Osteocyte (in vitro differentiated cells): ENCODE measurements around the gene TBXT. TPM values are rescaled to one million over a fixed set of nuclear protein-coding genes. Genes with fewer than 3 reads are reported as not detected.
A peak's percentile ranks its signal among the peaks of the same experiment; 100 is the strongest.

Experiments
- DNase-seq: peaks from one replicate; pipeline ENCODE4 v3.0.0; 2021; ENCODE audit warnings: mixed read lengths; ENCODE audit not compliant: unreplicated experiment; ENCODE audit errors: extremely low spot score
- H3K27ac Mint-ChIP-seq: one replicate; pipeline ENCODE4 v1.8.0; 2021; ENCODE audit warnings: mild to moderate bottlenecking, mixed read lengths; ENCODE audit not compliant: unreplicated experiment
- H3K27me3 Mint-ChIP-seq: one replicate; pipeline ENCODE4 v1.8.0; 2021; ENCODE audit warnings: mixed read lengths; ENCODE audit not compliant: unreplicated experiment
- H3K36me3 Mint-ChIP-seq: one replicate; pipeline ENCODE4 v1.8.0; 2021; ENCODE audit warnings: mixed read lengths; ENCODE audit not compliant: unreplicated experiment
- H3K4me1 Mint-ChIP-seq: one replicate; pipeline ENCODE4 v1.8.0; 2021; ENCODE audit warnings: mixed read lengths; ENCODE audit not compliant: unreplicated experiment
- H3K4me3 Mint-ChIP-seq: one replicate; pipeline ENCODE4 v1.8.0; 2021; ENCODE audit warnings: mild to moderate bottlenecking, moderate library complexity, mixed read lengths; ENCODE audit not compliant: unreplicated experiment
- H3K9me3 Mint-ChIP-seq: one replicate; pipeline ENCODE4 v1.8.0; 2021; ENCODE audit warnings: mixed read lengths; ENCODE audit not compliant: unreplicated experiment
- CTCF ChIP-seq: fragments of 200-600 bp; sonication (generic); IDR thresholded peaks from 2 replicates; pipeline ENCODE4 v1.5.0; 2021; ENCODE audit warnings: antibody characterized with exemption, mild to moderate bottlenecking, moderate library complexity
- total RNA-seq: library from RNA; stranded (reverse); gene quantifications from 2 replicates; pipeline ENCODE4 v1.2.1, GENCODE V29; 2021

TBXT gene
- total RNA-seq, 1 donor from 2014 or later: not detected

DNA sequence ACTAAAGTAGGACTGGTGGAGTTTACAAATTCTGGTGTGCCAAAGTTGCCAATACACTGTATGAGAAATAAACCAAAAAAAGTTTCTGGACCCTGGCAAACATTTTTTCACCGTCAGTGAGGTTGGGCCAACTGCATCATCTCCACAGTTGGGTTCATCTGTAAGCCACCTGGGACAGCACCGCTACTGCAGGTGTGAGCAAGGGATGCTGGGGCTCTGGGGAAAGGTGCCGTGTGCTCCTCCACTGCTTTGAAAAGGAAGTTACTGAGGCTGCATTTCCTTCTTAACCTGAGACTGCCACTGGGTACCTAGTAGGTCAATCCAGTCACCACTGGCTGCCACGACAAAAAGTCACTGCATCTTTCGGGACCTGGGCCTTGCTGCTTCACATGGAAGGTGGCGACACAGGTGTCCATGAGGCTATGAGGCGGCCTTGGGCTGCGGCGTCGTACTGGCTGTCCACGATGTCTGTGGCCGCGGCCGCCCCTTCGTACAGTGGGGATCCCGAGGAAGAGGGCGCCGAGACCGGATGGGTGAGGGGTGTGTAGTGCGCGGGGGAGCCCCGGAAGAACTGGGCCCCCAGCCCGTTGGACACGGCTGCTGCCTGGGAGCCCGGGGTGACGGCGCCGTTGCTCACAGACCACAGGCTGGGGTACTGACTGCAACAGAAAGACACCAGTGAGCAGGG lies 9.6 kb downstream of the TBXT start:
- DNase-seq: no peak
- Mint-ChIP-seq H3K4me1 (no peaks in the 10 kb centered on the region), H3K36me3 (no peaks in the 10 kb centered on the region), H3K4me3 (no peak overlapping the region), H3K27ac (no peak overlapping the region), H3K9me3 (no peaks in the 10 kb centered on the region), H3K27me3 (peaks cover 18% of the 10 kb centered on the region)
- no peak for TF ChIP-seq CTCF

DNA sequence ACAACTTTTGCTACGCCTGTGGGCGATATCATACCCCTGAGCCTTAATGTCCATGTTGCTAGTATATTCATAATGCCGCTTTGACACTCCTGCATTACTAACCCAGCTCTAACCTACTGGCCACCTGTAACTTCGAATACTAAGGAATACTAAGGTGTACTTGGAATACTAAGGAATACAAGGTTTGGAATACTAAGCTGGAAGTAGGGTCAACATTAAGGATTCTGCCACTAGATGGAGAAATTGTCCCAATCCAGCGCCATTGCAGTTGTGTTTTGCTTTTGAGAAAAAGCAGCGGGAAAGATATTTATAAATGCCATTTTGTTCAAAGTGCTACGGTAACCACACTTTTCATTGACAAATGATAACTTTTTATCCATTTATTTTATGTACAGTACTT lies 10.7 kb downstream of the TBXT start:
- no peaks in the 10 kb centered on the region for H3K4me1 Mint-ChIP-seq
- H3K9me3 Mint-ChIP-seq: no peaks in the 10 kb centered on the region
- TF ChIP-seq CTCF: peak; percentile 51
- H3K36me3 Mint-ChIP-seq: no peaks in the 10 kb centered on the region
- no peak overlapping the region for H3K27ac Mint-ChIP-seq
- DNase-seq: no peak
- H3K27me3 Mint-ChIP-seq: peaks cover 15% of the 10 kb centered on the region
- H3K4me3 Mint-ChIP-seq: no peak overlapping the region

DNA sequence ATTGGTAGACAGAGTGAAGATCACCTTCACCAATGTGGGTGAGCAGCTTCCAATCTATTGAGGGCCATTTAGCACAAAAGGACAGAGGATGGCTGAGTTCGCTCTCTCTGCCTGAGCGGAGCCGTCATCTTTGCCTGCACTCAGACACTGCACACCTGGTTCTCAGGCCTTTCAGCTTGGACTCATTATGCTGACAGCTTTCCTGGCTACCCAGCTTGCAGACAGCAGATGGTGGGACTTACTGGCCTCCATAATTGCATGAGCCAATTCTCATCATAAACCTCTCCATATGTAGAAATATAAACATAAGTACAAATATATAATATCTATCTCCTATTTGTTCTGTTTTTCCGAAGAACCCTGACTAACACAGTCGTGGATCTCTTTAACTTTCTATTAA lies 13.7 kb downstream of the TBXT start:
- Mint-ChIP-seq H3K4me3 (no peak overlapping the region), H3K27me3 (peaks cover 6% of the 10 kb centered on the region), H3K9me3 (no peaks in the 10 kb centered on the region), H3K27ac (no peak overlapping the region), H3K4me1 (no peaks in the 10 kb centered on the region), H3K36me3 (no peaks in the 10 kb centered on the region)
- DNase-seq: no peak
- TF ChIP-seq CTCF: no peak

DNA sequence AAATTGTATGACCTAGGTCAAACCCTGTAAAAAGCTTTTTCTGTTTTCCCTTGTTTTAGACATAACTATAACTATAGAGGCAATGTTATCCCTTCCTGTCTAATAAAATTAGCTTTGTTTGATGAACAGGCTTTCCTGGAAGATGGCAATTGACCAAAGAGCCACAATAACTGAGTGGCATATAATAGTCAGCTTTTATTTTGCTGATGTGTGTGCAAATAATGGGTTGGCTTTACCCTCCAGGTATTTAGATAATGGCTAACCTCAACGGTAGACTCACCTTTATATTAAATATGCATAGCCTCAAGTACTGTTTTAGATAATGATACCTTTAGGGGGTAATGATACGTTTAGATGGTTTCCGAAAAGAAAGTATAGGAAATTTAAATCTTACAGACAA lies 15.0 kb downstream of the TBXT start:
- H3K4me3 Mint-ChIP-seq: no peak overlapping the region
- no peaks in the 10 kb centered on the region for H3K36me3 Mint-ChIP-seq
- peaks cover 3% of the 10 kb centered on the region for H3K27me3 Mint-ChIP-seq
- no peaks in the 10 kb centered on the region for H3K4me1 Mint-ChIP-seq
- DNase-seq: no peak
- no peaks in the 10 kb centered on the region for H3K9me3 Mint-ChIP-seq
- no peak overlapping the region for H3K27ac Mint-ChIP-seq
- no peak for TF ChIP-seq CTCF

DNA sequence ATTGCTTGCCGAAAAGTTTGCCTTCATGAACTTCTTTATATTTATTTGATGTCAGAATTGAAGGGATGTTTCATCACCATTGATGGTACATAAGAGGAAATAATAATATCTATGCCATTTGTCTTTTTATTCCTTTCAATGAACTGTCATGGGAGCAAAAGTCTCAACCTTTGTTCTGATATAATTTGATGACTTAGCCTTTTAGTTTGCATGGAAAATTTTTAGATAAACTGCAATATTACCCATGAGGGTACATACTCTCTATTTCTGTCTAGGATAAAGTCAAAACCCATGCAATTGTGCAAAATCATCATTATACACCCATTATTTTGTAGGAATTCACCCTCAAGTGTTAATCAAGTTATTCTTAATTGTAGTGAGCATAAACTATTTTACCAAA lies 15.9 kb downstream of the TBXT start:
- H3K9me3 Mint-ChIP-seq: no peaks in the 10 kb centered on the region
- peaks cover 3% of the 10 kb centered on the region for H3K27me3 Mint-ChIP-seq
- H3K36me3 Mint-ChIP-seq: no peaks in the 10 kb centered on the region
- TF ChIP-seq CTCF: no peak
- H3K27ac Mint-ChIP-seq: no peak overlapping the region
- H3K4me3 Mint-ChIP-seq: no peak overlapping the region
- H3K4me1 Mint-ChIP-seq: no peaks in the 10 kb centered on the region
- DNase-seq: no peak
